Measurements from ENCODE around the gene ATP10D.

- no peak for TF ChIP-seq TARDBP (IDR thresholded peaks at IDR 0.05)
- TF ChIP-seq FOXA1 (IDR thresholded peaks at IDR 0.05): no peak
- TF ChIP-seq FOXK2 (IDR thresholded peaks at IDR 0.05): no peak
- no peak for TF ChIP-seq FOXM1 (IDR thresholded peaks at IDR 0.05; ENCODE audit: borderline replicate concordance)
- no peak for TF ChIP-seq PKNOX1 (IDR thresholded peaks at IDR 0.05)
- TF ChIP-seq ELF4 (IDR thresholded peaks at IDR 0.05): no peak
- TF ChIP-seq BHLHE40 (IDR thresholded peaks at IDR 0.05; ENCODE audit: borderline replicate concordance): no peak
- no peak for TF ChIP-seq SP1 (IDR thresholded peaks at IDR 0.05)
Measured at GRCh38 chr4:47531241-47531953, 46.3 kb downstream of the ATP10D start.
